ENCODE measurements around the gene CMTM7. TPM values are rescaled to one million over a fixed set of nuclear protein-coding genes. Genes with fewer than 3 reads are reported as not detected.

The CMTM7 gene
- total RNA-seq, 1 experiment from 2014 or later = 62.6 TPM

DNA sequence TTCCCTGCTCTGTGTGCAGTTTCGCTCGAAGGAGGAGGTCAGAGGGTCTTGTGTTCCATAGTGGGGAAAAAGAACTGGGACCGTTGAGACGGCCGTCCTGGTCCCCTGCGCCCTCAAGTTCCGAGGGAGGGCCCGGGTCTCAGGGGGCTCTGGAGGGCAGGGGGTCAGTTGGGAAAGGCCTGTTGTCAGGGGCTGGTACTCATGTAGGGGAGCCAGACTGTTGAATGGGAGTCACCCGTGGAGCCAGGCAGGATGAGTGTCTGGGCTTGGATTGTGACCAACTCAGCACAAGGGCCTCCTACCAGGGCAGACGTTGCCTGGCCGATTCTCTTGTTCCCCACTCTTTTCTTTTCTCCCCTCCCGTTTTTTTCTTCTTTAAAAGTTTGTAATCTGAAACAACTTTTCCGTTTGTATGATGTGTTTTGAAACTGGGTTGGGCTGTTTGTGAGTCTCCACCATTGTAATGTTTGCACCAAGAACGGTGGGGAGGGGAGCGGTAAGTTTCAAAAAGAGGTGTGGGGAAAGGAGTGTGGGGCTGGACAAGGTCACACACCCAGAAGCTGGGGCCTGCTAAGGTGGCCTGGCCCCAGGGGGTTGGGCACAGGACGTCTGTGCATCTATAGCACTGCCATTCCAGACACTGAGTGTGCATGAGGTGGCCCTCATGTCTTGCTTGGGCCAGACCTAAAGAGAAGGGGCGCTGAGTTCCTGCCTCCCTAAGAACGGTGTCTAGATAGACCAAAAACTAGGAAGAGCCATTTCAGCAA, 1.1 kb downstream of the CMTM7 start:
- H3K79me2 ChIP-seq (ENCODE audit: insufficient read depth, low read length) = peaks cover 67% of the 10 kb centered on the region
- POLR2A ChIA-PET = interaction anchor here (1.3 kb wide), 1 partner anchor 21 kb away, joined by 3 read pairs; no protein-coding TSS in a partner anchor

DNA sequence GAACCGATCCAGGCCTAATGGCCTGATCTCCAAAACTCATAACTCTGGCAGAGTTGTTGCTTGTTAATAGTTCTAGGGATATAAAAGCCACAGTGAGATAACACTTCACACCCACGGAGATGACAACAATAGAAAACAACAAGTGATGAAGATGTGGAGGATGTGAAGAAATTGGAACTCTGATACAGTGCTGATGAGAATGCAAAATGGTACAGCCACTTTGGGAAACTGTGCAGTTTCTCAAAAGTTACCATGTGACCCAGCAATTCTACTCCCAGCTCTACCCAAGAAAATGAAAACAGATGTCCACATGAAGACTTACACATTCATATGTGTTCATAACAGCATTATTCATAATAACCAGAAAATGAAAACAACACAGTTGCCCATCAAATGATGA, 3.8 kb downstream of the CMTM7 start:
- RAD21 ChIA-PET (ENCODE audit: low non-redundant PET in 1 of 2, low total read pairs in 2 of 2, uncharacterized antibody in 2 of 2, unreplicated experiment in 2 of 2) = no interaction called here
- POLR2A ChIA-PET = interaction anchor here (0.5 kb wide), 1 partner anchor 24 kb away, joined by 3 read pairs; no protein-coding TSS in a partner anchor
- TSS peak; percentile 17 for BruUV-seq (replicated peaks)
- TF ChIP-seq SIN3A (IDR thresholded peaks at IDR 0.05; ENCODE audit: low read depth) (no peak), SRF (IDR thresholded peaks at IDR 0.05; ENCODE audit: low read depth) (no peak), POLR2A (IDR thresholded peaks at IDR 0.05; ENCODE audit: borderline replicate concordance, extremely low read depth, insufficient read depth, insufficient read length) (no peak), YY1 (IDR thresholded peaks at IDR 0.05; ENCODE audit: extremely low read depth, insufficient replicate concordance, low read depth, low read length) (no peak), EZH2 (IDR thresholded peaks at IDR 0.05) (no peak), CBX3 (IDR thresholded peaks at IDR 0.05; ENCODE audit: low read depth) (no peak), ELF1 (IDR thresholded peaks at IDR 0.05; ENCODE audit: borderline replicate concordance, low read depth) (no peak), RAD21 (IDR thresholded peaks at IDR 0.05; ENCODE audit: low read depth) (no peak), ZFX (IDR thresholded peaks at IDR 0.05) (no peak), POLR2AphosphoS5 (IDR thresholded peaks at IDR 0.05; ENCODE audit: low read depth, low read length) (no peak)
- TF ChIP-seq, protein P1, sequence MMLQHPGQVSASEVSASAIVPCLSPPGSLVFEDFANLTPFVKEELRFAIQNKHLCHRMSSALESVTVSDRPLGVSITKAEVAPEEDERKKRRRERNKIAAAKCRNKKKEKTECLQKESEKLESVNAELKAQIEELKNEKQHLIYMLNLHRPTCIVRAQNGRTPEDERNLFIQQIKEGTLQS (IDR thresholded peaks at IDR 0.05) = no peak
- TF ChIP-seq, protein P2, sequence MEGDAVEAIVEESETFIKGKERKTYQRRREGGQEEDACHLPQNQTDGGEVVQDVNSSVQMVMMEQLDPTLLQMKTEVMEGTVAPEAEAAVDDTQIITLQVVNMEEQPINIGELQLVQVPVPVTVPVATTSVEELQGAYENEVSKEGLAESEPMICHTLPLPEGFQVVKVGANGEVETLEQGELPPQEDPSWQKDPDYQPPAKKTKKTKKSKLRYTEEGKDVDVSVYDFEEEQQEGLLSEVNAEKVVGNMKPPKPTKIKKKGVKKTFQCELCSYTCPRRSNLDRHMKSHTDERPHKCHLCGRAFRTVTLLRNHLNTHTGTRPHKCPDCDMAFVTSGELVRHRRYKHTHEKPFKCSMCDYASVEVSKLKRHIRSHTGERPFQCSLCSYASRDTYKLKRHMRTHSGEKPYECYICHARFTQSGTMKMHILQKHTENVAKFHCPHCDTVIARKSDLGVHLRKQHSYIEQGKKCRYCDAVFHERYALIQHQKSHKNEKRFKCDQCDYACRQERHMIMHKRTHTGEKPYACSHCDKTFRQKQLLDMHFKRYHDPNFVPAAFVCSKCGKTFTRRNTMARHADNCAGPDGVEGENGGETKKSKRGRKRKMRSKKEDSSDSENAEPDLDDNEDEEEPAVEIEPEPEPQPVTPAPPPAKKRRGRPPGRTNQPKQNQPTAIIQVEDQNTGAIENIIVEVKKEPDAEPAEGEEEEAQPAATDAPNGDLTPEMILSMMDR (IDR thresholded peaks at IDR 0.05 in 2 of 3, conservative IDR thresholded peaks at IDR 0.05 in 1 of 3; ENCODE audit: borderline replicate concordance in 1 of 3, insufficient read depth in 1 of 3, low read depth in 2 of 3, low read length in 2 of 3) = no peak

More for the DNA sequence above, 1.1 kb downstream of the CMTM7 start:
- H3K9me3 ChIP-seq (ENCODE audit: control insufficient read depth in 1 of 2, insufficient read depth in 1 of 2, low read depth in 1 of 2, low read length in 2 of 2) = no peaks in the 10 kb centered on the region
- peak; percentile 28; the same call in 1 of the 2 replicates for ATAC-seq
- peak overlapping the region; percentile 93 for H3K4me2 ChIP-seq (ENCODE audit: low read length)
- ChIA-PET CTCF (no interaction called here), RAD21 (ENCODE audit: low non-redundant PET in 1 of 2, low total read pairs in 2 of 2, uncharacterized antibody in 2 of 2, unreplicated experiment in 2 of 2) (no interaction called here)
- peak overlapping the region; percentile 92 for H3K27ac ChIP-seq (ENCODE audit: low read depth, low read length)
- BruUV-seq (replicated peaks) = TSS peak; percentile 56
- no peak overlapping the region for H2AFZ ChIP-seq (ENCODE audit: low read depth, low read length, poor library complexity, severe bottlenecking)
- TF ChIP-seq ZFX (IDR thresholded peaks at IDR 0.05) (no peak), FOSL1 (IDR thresholded peaks at IDR 0.05; ENCODE audit: low read depth) (no peak), CEBPB (IDR thresholded peaks at IDR 0.05; ENCODE audit: low read depth) (no peak), ELF1 (IDR thresholded peaks at IDR 0.05; ENCODE audit: borderline replicate concordance, low read depth) (no peak), EZH2 (IDR thresholded peaks at IDR 0.05) (no peak), JUND (IDR thresholded peaks at IDR 0.05) (no peak), TCF7L2 (IDR thresholded peaks at IDR 0.05; ENCODE audit: borderline replicate concordance, extremely low read depth, insufficient read depth, insufficient read length) (no peak), SIN3A (IDR thresholded peaks at IDR 0.05; ENCODE audit: low read depth) (no peak), POLR2AphosphoS5 (IDR thresholded peaks at IDR 0.05; ENCODE audit: low read depth, low read length) (no peak), SP1 (IDR thresholded peaks at IDR 0.05; ENCODE audit: low read depth) (no peak), ZNF274 (IDR thresholded peaks at IDR 0.05; ENCODE audit: low read depth, low read length) (no peak), YY1 (IDR thresholded peaks at IDR 0.05; ENCODE audit: extremely low read depth, insufficient replicate concordance, low read depth, low read length) (no peak), RAD21 (IDR thresholded peaks at IDR 0.05; ENCODE audit: low read depth) (no peak), EGR1 (IDR thresholded peaks at IDR 0.05; ENCODE audit: low read depth) (no peak), SRF (IDR thresholded peaks at IDR 0.05; ENCODE audit: low read depth) (no peak), POLR2A (IDR thresholded peaks at IDR 0.05; ENCODE audit: borderline replicate concordance, extremely low read depth, insufficient read depth, insufficient read length) (no peak)
- TF ChIP-seq, protein P1 (IDR thresholded peaks at IDR 0.05) = no peak
- H3K27me3 ChIP-seq (ENCODE audit: insufficient read depth, low read length) = no peaks in the 10 kb centered on the region
- H3K4me3 ChIP-seq (replicated peaks in 1 of 2; ENCODE audit: low read depth in 1 of 2, low read length in 2 of 2) = peak overlapping the region; percentile 74 to 89
- no peaks in the 10 kb centered on the region for H3K36me3 ChIP-seq (ENCODE audit: control insufficient read depth in 1 of 2, insufficient read depth in 2 of 2, low read length in 2 of 2)
- H4K20me1 ChIP-seq (ENCODE audit: insufficient read depth) = peaks cover 5% of the 10 kb centered on the region; the same call in 1 of the 2 replicates
- H3K4me1 ChIP-seq (ENCODE audit: control insufficient read depth in 1 of 2, insufficient read depth in 2 of 2, low read length in 2 of 2) = peaks cover 13 to 43% of the 10 kb centered on the region in 2 experiments
- peak overlapping the region; percentile 93 for H3K9ac ChIP-seq (ENCODE audit: low read length)
- no peak for DNase-seq (ENCODE audit: low read depth, low spot score)
- no peaks in the 10 kb centered on the region for H3K9me2 ChIP-seq (ENCODE audit: insufficient read depth)
- intact Hi-C loops (cut with micrococcal nuclease) = loop anchor here (2.0 to 5.0 kb wide), 3 partner anchors 28 to 180 kb away; partner anchors contain the start of gene DYNC1LI1

More for the DNA sequence above, 3.8 kb downstream of the CMTM7 start:
- DNase-seq (ENCODE audit: low read depth, low spot score) (no peak), ATAC-seq (no peak)
- Histone ChIP-seq H3K27me3 (ENCODE audit: insufficient read depth, low read length) (no peaks in the 10 kb centered on the region), H3K4me2 (ENCODE audit: low read length) (no peak overlapping the region), H3K9me3 (ENCODE audit: control insufficient read depth in 1 of 2, insufficient read depth in 1 of 2, low read depth in 1 of 2, low read length in 2 of 2) (no peaks in the 10 kb centered on the region), H4K20me1 (ENCODE audit: insufficient read depth) (peaks cover 6% of the 10 kb centered on the region; the same call in 1 of the 2 replicates), H3K27ac (ENCODE audit: low read depth, low read length) (no peak overlapping the region), H3K79me2 (ENCODE audit: insufficient read depth, low read length) (peaks cover 95% of the 10 kb centered on the region), H3K9me2 (ENCODE audit: insufficient read depth) (no peaks in the 10 kb centered on the region), H3K36me3 (ENCODE audit: control insufficient read depth in 1 of 2, insufficient read depth in 2 of 2, low read length in 2 of 2) (no peaks in the 10 kb centered on the region), H2AFZ (ENCODE audit: low read depth, low read length, poor library complexity, severe bottlenecking) (no peak overlapping the region), H3K4me1 (ENCODE audit: control insufficient read depth in 1 of 2, insufficient read depth in 2 of 2, low read length in 2 of 2) (peaks cover 13 to 44% of the 10 kb centered on the region in 2 experiments), H3K9ac (ENCODE audit: low read length) (no peak overlapping the region), H3K4me3 (replicated peaks in 1 of 2; ENCODE audit: low read depth in 1 of 2, low read length in 2 of 2) (no peak overlapping the region)
- CTCF ChIA-PET = interaction anchor here (1.5 kb wide), 1 partner anchor 21 kb away, joined by 5 read pairs; no protein-coding TSS in a partner anchor
- intact Hi-C loops (cut with micrococcal nuclease) = no loop called here

Data from HCT116 (cell line).